HepG2 (cell line): Measurements from ENCODE around the gene MRPL50. TPM values are rescaled to one million over a fixed set of nuclear protein-coding genes. Genes with fewer than 3 reads are reported as not detected.

Source experiments
- ATF7-NPFF ChIP-seq: sonication (generic); formaldehyde crosslinking; IDR thresholded peaks from 2 replicates; pipeline ENCODE4 v1.8.1; 2023; ENCODE audit warnings: mild to moderate bottlenecking, low read depth, missing genetic modification reagents, moderate library complexity
- DMAP1 ChIP-seq: IDR thresholded peaks from 2 replicates; pipeline ENCODE4 v1.6.1; 2016
- HBP1 ChIP-seq: IDR thresholded peaks from 2 replicates; pipeline ENCODE4 v1.6.1; 2016; ENCODE audit warnings: low read depth, control low read depth
- IKZF4 ChIP-seq: sonication (generic); formaldehyde crosslinking; IDR thresholded peaks from 2 replicates; pipeline ENCODE4 v1.5.1; 2020; ENCODE audit warnings: borderline replicate concordance, mild to moderate bottlenecking, low read depth, missing genetic modification reagents; ENCODE audit errors: not compliant biosample characterization
- KLF9 ChIP-seq: IDR thresholded peaks from 2 replicates; pipeline ENCODE4 v1.6.1; 2016; ENCODE audit warnings: low read depth
- NONO ChIP-seq, 2 experiments: fragments of 450-650 bp in 1 of 2; sonication (generic) in 1 of 2; formaldehyde crosslinking in 1 of 2; IDR thresholded peaks in 1 of 2; conservative IDR thresholded peaks in 1 of 2; 2 replicates each; pipeline versions ENCODE4 v1.6.1 to v1.8.0; 2017 to 2022; ENCODE audit warnings: mild to moderate bottlenecking in 1 of 2, missing genetic modification reagents in 1 of 2, moderate library complexity in 1 of 2
- RBM39 ChIP-seq: fragments of 200-400 bp; formaldehyde crosslinking; IDR thresholded peaks from one replicate; pipeline ENCODE4 v1.6.1; 2018; ENCODE audit warnings: antibody characterized with exemption, mild to moderate bottlenecking, low read depth, low read length; ENCODE audit not compliant: poor library complexity, severe bottlenecking
- RFXAP ChIP-seq: sonication (generic); formaldehyde crosslinking; IDR thresholded peaks from 2 replicates; pipeline ENCODE4 v1.4.0; 2020; ENCODE audit warnings: missing genetic modification reagents, borderline replicate concordance
- SALL2 ChIP-seq: sonication (generic); formaldehyde crosslinking; IDR thresholded peaks from 2 replicates; pipeline ENCODE4 v1.8.1; 2023; ENCODE audit warnings: mild to moderate bottlenecking, missing genetic modification reagents, inconsistent platforms
- SKI ChIP-seq: fragments of 450-650 bp; IDR thresholded peaks from one replicate; pipeline ENCODE4 v1.6.1; 2018; ENCODE audit warnings: mild to moderate bottlenecking; ENCODE audit not compliant: partially characterized antibody
- SNAPC2 ChIP-seq: sonication (generic); formaldehyde crosslinking; IDR thresholded peaks from 2 replicates; pipeline ENCODE4 v1.8.1; 2022; ENCODE audit warnings: mild to moderate bottlenecking, missing genetic modification reagents
- SRSF1 ChIP-seq: fragments of 200-400 bp; formaldehyde crosslinking; optimal IDR thresholded peaks from 2 replicates; pipeline ENCODE3; 2017; ENCODE audit warnings: mild to moderate bottlenecking, low read depth, low read length, moderate library complexity
- SUZ12 ChIP-seq: fragments of 150-350 bp; IDR thresholded peaks from 2 replicates; pipeline ENCODE4 v1.6.1; 2014; ENCODE audit warnings: low read depth, low read length
- TARDBP ChIP-seq: sonication (generic); formaldehyde crosslinking; IDR thresholded peaks from 2 replicates; pipeline ENCODE4 v1.8.0; 2022; ENCODE audit warnings: mild to moderate bottlenecking, missing genetic modification reagents
- ZBTB14 ChIP-seq: sonication (generic); formaldehyde crosslinking; IDR thresholded peaks from 2 replicates; pipeline ENCODE4 v1.4.0; 2020; ENCODE audit warnings: missing genetic modification reagents
- ZNF10 ChIP-seq: sonication (generic); formaldehyde crosslinking; IDR thresholded peaks from 2 replicates; pipeline ENCODE4 v1.4.0; 2020; ENCODE audit warnings: mild to moderate bottlenecking, low read depth, missing genetic modification reagents, borderline replicate concordance
- ZNF280D ChIP-seq: sonication (generic); formaldehyde crosslinking; IDR thresholded peaks from 2 replicates; pipeline ENCODE4 v1.5.1; 2020; ENCODE audit warnings: mild to moderate bottlenecking, missing genetic modification reagents
- ZNF543 ChIP-seq: sonication (generic); formaldehyde crosslinking; IDR thresholded peaks from 2 replicates; pipeline ENCODE4 v1.4.0; 2020; ENCODE audit warnings: mild to moderate bottlenecking, missing genetic modification reagents
- ZSCAN12 ChIP-seq: sonication (generic); formaldehyde crosslinking; IDR thresholded peaks from 2 replicates; pipeline ENCODE4 v1.9.0; 2021; ENCODE audit warnings: mild to moderate bottlenecking, missing genetic modification reagents
- polyA plus RNA-seq, 8 experiments: library from polyadenylated mRNA; depleted of rRNA in 3 of 8; stranded (reverse) in 7 of 8; unstranded in 1 of 8; fragments of >200 nt; fragmentation: Illumina TruSeq in 4 of 8; extraction: Trizol in 4 of 8; gene quantifications; 2 replicates each; pipeline versions ENCODE4 v1.2.1 to v1.2.3, GENCODE V29; 2011 to 2016; ENCODE audit warnings: low read depth in 4 of 8, missing spikeins in 1 of 8, mixed read lengths in 1 of 8; ENCODE audit not compliant: insufficient read depth in 1 of 8
- total RNA-seq, 5 experiments: library from RNA; depleted of rRNA; stranded (reverse); fragments of >200 nt; fragmentation: Illumina TruSeq; extraction: Trizol; gene quantifications; 2 replicates each; pipeline ENCODE4 v1.2.3, GENCODE V29; 2016; ENCODE audit warnings: low read depth in 1 of 5
- TF ChIP-seq, protein P1 (sequence below): sonication (generic); formaldehyde crosslinking; conservative IDR thresholded peaks from 2 replicates; pipeline ENCODE4 v1.8.0; 2022; ENCODE audit warnings: low read depth, missing genetic modification reagents
- TF ChIP-seq, protein P2 (sequence below): sonication (generic); formaldehyde crosslinking; IDR thresholded peaks from 2 replicates; pipeline ENCODE4 v1.5.1; 2020; ENCODE audit warnings: missing genetic modification reagents, mild to moderate bottlenecking, borderline replicate concordance

The MRPL50 gene
- total and polyA plus RNA-seq, 2 of the 13 experiments (the other 11 are each of a cell fraction or from before 2014, with no cell fraction given): 37.1 to 70.0 TPM

DNA sequence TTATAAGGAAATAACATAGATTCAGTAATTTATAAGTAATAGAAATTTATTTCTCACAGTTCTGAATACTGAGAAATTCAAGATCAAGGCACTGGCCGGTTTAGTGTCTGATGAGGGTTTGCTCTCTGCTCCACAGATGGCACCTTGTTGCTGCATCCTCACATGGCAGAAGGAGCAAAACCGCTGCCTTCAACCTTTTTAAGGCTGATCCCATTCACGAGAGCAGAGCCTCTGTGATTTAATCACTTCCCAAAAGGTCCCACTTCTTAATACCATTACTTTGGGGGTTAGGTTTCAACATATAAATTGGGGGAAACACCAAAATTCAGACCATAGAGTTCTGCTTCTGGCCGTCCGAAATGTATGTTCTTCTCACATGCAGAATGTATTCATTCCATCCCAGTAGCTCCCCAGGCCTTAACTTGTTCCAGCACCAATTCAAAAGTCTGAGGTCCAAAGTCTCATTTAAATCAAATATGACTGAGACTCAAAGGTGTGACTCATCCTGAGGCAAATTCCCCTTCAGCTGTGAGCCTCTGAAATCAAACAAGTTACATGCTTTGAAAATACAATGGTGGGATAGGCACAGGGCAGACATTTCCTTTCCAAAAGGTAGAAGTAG lies 44.2 kb downstream of the MRPL50 start (continued):
- peak; percentile 39; the same call in 1 of the 2 replicates for TF ChIP-seq ZNF280D (CRISPR knock-in tag)
- TF ChIP-seq ZNF543 (CRISPR knock-in tag): no peak; the same call in 1 of the 2 replicates
- no peak for TF ChIP-seq RFXAP (CRISPR knock-in tag)
- no peak for TF ChIP-seq ZBTB14 (CRISPR knock-in tag)
- TF ChIP-seq DMAP1 (CRISPR knock-in tag): 0 out of 2 replicates have a peak, but pooled peaks have one; percentile 37
- no peak for TF ChIP-seq ZNF10 (CRISPR knock-in tag)
- TF ChIP-seq, protein P1, sequence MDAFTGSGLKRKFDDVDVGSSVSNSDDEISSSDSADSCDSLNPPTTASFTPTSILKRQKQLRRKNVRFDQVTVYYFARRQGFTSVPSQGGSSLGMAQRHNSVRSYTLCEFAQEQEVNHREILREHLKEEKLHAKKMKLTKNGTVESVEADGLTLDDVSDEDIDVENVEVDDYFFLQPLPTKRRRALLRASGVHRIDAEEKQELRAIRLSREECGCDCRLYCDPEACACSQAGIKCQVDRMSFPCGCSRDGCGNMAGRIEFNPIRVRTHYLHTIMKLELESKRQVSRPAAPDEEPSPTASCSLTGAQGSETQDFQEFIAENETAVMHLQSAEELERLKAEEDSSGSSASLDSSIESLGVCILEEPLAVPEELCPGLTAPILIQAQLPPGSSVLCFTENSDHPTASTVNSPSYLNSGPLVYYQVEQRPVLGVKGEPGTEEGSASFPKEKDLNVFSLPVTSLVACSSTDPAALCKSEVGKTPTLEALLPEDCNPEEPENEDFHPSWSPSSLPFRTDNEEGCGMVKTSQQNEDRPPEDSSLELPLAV (CRISPR knock-in tag): no peak
- peak; percentile 71 for TF ChIP-seq TARDBP (CRISPR knock-in tag)
- no peak for TF ChIP-seq SUZ12
- TF ChIP-seq IKZF4 (CRISPR knock-in tag): peak; percentile 13
- no peak; the same call in 1 of the 2 replicates for TF ChIP-seq ZSCAN12 (CRISPR knock-in tag)
- TF ChIP-seq, protein P2, sequence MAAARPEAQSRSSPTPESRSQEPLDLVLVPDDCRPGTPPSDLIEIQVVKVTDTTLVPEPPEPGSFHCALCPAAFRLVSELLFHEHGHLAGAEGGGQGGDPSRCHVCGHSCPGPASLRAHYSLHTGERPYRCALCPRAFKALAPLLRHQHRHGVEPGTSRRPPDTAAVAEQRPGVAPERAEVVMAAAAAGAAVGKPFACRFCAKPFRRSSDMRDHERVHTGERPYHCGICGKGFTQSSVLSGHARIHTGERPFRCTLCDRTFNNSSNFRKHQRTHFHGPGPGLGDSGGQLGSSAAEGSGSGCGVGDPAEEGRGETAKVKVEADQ: peak; percentile 76
- TF ChIP-seq RBM39: no peak
- TF ChIP-seq HBP1: 0 out of 2 replicates have a peak, but pooled peaks have one; percentile 82
- TF ChIP-seq SNAPC2 (CRISPR knock-in tag): no peak
- no peak for TF ChIP-seq SRSF1
- TF ChIP-seq NONO (IDR thresholded peaks at IDR 0.05): no peak
- no peak for TF ChIP-seq NONO (CRISPR knock-in tag; conservative IDR thresholded peaks at IDR 0.05)
- no peak for TF ChIP-seq KLF9 (CRISPR knock-in tag)
- 0 out of 2 replicates have a peak, but pooled peaks have one; percentile 43 for TF ChIP-seq ATF7-NPFF (CRISPR knock-in tag)
- TF ChIP-seq SKI: peak; percentile 60
- no peak for TF ChIP-seq SALL2 (CRISPR knock-in tag)
